ENCODE data around the gene FBXO11.

Gene FBXO11

GRCh38 chr2:47782671-47783485, 123.4 kb downstream of the FBXO11 start, which contains the start of gene MSH6:
Gene MSH6, plus strand, starts transcription at chr2:47783145. Its CDS starts 89 bp downstream, at chr2:47783234.
- peak; percentile 91 for DNase-seq

DNA sequence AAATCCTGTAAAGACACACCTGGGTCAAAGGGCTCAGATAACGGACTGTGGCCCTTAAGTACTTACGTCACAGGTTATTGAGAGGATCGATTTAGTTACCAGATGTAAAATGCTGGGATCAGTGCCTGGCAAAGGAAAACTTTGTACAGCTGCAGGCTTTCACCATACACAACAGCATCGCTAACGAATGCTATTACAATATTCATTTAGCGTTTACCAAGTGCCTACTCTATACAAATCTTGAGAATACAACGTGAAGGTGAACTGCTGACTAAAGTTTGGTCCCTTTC, 124.0 kb downstream of the FBXO11 start:
- DNase-seq: no peak

- no peak for DNase-seq
Observed at GRCh38 chr2:47779426-47779790, 126.9 kb downstream of the FBXO11 start.

- no peak for DNase-seq
Observed at GRCh38 chr2:47778698-47779425, 127.4 kb downstream of the FBXO11 start.

DNA sequence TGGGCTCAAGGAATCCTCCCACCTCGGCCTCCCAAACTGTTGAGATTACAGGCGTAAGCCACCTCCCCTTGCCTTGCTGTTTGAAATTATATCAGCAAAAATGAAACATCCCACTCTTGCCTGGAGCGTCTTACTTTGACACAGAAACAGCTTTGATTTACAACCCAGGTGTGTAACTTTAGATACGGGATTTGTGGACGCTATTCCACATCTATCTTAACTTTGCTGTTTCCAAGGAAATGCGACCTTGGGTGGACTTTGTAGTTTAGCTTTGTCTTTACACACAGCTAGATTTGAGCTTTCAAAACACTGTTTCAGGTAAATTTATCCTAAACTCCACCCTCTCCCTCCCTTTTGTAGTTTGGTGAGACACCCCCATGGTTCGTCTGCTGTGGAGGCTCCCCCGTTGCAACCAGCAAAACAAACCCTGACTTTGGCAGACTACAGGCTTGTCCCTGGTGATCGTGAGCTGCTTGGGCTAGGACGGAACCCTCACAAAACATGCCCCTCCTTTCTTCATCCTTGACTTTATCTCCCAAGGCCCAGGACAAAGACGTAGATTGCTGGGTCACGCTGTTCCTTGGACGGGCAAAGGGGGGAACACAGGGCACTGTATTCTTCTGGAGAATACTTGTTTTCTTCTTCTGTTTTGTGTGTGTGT, 128.9 kb downstream of the FBXO11 start:
- no peak for DNase-seq

DNA sequence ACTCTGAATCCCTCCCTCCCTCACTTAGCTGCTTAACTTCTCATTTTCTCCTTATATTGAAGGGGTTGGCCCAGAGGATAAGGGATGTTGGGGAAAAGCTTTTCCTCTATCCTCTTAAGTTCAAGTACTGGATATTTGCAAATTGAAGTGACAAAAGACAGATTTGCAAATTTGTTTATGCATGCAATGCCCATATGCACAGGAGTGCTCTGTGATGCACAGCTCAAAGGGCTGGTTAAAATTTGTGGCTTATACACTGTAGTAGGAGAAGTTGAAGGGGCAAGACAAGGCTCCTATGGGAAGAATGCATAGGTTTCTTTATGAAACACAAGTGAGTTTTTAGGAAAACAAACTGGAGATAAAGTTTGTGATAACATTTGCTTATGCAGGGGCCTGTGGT, 131.7 kb downstream of the FBXO11 start:
- no peak for DNase-seq

DNA sequence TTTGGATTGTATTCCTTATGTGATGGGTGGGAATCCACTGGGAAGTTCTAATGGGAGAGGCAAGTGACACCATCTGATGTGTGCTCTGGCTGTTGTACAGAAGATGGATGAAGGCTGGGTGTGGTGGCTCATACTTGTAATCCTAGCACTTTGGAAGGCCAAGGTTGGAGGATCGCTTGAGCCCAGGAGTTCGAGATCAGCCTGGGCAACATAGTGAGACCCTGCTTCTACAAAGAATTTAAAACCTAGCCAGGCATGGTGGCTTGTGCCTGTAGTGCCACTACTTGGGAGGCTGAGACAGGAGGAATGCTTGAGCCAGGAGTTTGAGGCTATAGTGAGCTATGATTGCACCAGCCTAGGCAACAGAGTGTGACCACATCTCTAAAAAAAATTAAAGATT, 134.0 kb downstream of the FBXO11 start:
- DNase-seq: no peak

DNA sequence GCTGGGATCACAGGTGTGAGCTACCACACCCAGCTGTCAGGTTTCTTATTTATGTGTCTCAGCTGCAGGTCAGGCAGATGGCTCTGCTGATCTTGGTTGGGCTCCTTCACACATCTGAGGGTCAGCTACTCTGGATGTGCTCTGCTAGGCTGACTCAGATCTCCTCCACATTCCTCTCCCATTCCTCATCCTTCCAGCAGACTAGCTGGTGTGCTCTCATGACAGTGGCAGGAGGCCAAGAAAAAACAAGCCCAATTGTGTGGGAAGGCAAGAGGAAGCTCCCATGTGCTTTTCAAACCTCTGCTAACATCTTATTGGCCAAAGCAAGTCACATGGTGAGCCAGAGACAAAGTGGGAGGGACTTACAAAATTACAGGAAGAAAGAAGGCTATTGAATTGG, 135.1 kb downstream of the FBXO11 start:
- no peak for DNase-seq

DNA sequence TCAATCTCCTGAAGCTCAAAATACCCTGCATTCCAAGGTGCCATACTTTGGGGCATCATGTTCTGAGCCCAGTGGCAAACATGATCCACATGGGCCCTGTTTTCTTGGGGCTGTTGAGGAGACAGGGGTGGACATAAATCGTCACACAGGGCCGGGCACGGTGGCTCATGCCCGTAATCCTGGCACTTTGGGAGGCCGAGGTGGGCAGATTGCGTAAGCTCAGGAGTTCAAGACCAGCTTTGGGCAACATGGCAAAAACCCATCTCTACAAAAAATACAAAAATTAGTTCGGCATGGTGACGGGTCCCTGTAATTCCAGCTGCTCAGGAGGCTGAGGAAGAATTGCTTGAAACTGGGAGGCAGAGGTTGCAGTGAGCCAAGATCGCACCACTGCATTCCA, 137.0 kb downstream of the FBXO11 start:
- no peak for DNase-seq

DNA sequence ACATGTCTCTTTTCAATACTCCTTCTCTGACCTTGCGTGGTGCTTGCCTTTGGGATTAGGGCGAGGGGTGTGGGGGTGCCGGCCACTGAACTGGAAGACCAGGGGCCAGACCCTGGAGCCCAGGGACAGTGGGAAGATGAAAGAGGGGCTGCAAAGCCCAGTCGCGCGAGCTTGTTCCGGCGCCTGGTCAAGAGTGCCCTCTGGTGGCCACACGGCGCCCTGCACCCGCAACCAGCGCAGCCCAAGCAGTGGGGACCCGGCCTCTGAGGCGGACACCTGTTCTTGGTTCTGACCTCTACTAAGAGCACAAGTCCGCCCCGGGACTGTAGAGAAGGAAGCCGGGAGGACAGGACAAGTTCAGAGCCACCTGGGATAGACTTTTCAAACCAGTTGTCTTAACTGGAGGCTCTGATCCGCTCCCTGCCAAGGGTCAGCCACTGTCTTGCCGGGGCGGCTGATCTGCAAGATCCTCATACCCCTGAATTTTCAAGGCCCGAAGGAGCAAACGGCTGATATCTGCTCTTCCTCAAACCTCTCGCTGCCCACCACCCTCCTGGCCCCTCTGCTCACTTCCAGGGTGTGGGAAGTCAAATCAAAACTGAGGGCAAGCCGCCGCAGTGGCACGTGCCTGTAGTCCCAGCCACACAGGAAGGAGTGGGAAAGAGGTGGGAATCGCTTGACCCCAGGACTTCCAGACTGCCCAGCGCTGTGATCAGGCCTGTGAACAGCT, 138.3 kb downstream of the FBXO11 start:
- DNase-seq: peak; percentile 69

- DNase-seq: no peak
Observed at GRCh38 chr2:47767497-47767844, 138.8 kb downstream of the FBXO11 start.

DNA sequence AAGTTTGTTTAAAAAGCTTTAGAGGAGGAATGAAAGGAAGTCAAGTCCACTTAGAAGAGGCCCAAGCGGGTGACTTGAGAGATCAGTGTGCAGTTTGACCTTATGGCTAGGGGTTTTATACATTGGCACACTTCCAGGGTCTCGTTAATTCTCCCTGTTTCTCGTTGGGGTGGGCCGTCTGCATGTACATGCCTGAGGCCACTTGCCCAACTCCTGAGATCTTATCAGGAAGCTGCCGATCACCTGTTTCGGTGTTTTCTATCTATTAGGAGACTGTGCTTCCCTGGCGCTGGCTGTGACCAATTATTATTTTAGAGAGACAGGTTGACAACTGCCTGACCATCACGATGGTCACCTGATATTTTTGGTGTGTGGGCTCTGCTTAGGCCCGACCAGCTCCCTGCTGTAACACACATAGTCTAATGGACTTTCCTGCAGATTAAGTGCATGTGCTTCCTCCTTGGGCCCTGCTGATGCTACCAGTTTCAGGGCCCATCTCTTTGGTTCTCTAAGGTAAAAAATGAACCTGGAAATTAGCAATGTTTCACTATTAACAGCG, 154.4 kb downstream of the FBXO11 start:
- DNase-seq: no peak

DNA sequence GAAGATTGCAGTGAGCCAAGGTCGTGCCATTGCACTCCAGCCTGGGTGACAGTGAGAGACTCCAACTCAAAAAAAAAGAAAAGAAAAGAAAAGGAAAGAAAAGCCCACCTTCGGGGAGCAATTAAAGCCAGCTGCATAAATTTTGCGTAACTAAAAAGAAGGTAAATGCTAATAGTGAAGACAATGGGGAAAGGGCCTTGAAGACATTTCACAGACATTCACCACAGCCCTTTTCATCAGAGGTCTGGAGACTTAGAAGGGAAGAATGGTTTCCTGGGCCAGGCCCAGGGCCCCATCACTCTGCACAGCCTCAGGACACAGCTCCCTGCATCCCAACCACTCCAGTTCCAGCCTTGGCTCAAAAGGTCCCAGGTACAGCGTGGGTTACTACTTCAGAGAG, 158.4 kb downstream of the FBXO11 start:
- DNase-seq: no peak

GRCh38 chr2:47744074-47744473, 162.2 kb downstream of the FBXO11 start:
- DNase-seq: no peak

DNA sequence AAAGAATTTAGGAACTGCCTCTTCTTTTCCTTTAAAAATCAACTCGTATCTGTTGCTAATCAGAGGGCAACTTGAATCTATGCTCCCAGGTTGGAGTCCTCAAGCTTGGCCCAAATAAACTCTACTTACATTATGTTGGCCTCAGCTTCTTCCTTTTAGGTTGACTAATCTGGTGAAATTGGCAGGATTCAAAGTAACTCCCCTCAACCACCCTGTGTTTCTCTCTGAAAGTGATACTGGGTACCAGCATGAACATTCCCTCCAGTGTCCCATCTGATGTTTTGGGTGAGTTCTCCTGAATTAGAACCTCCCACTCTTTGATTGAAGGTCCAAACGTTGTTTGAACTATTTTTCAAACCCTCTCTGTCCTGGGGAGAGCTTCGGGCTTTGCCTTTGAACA, 164.7 kb downstream of the FBXO11 start:
- no peak for DNase-seq

- DNase-seq: no peak
Observed at GRCh38 chr2:47741101-47741500, 165.2 kb downstream of the FBXO11 start.
